Loucy (cell line): ENCODE data around the gene TMEM52.

Experiments
- H2AFZ ChIP-seq: fragments of 200-600 bp; sonication (generic); 2 replicates; pipeline ENCODE4 v1.6.0; 2016; ENCODE audit warnings: antibody characterized with exemption, mild to moderate bottlenecking, low read length, moderate library complexity
- H3F3A ChIP-seq: fragments of 200-600 bp; 2 replicates; pipeline ENCODE4 v1.6.0; 2016; ENCODE audit warnings: antibody characterized with exemption, low read depth, mild to moderate bottlenecking
- H3K27me3 ChIP-seq: fragments of 200-600 bp; sonication (generic); 2 replicates; pipeline ENCODE4 v1.6.1; 2014; ENCODE audit warnings: low read length, mild to moderate bottlenecking; ENCODE audit not compliant: insufficient read depth, poor library complexity, severe bottlenecking
- H3K36me3 ChIP-seq: fragments of 200-600 bp; sonication (generic); 2 replicates; pipeline ENCODE4 v1.6.1; 2016; ENCODE audit warnings: low read length; ENCODE audit not compliant: insufficient read depth
- H3K4me1 ChIP-seq: fragments of 200-600 bp; sonication (generic); 2 replicates; pipeline ENCODE4 v1.5.1; 2014; ENCODE audit warnings: low read length, mild to moderate bottlenecking; ENCODE audit not compliant: insufficient read depth, poor library complexity, severe bottlenecking
- H3K4me2 ChIP-seq: fragments of 200-600 bp; sonication (generic); 2 replicates; pipeline ENCODE4 v1.6.0; 2014; ENCODE audit warnings: antibody characterized with exemption, low read length, low read depth, mild to moderate bottlenecking; ENCODE audit not compliant: poor library complexity, severe bottlenecking
- H3K4me3 ChIP-seq: fragments of 200-600 bp; sonication (generic); 2 replicates; pipeline ENCODE4 v1.5.1; 2014; ENCODE audit warnings: low read length, mild to moderate bottlenecking, mixed read lengths; ENCODE audit not compliant: poor library complexity, severe bottlenecking
- H3K79me2 ChIP-seq: fragments of 200-600 bp; sonication (generic); 2 replicates; pipeline ENCODE4 v1.6.1; 2014; ENCODE audit warnings: low read length; ENCODE audit not compliant: insufficient read depth
- H3K9ac ChIP-seq: fragments of 200-600 bp; sonication (generic); 2 replicates; pipeline ENCODE4 v1.6.0; 2014; ENCODE audit warnings: mild to moderate bottlenecking, low read depth, low read length, moderate library complexity; ENCODE audit not compliant: poor library complexity, severe bottlenecking
- H3K9me2 ChIP-seq: fragments of 200-600 bp; sonication (generic); replicated peaks from 2 replicates; pipeline ENCODE4 v1.6.1; 2016; ENCODE audit warnings: low read depth, low read length, mixed read lengths
- H3K9me3 ChIP-seq: fragments of 200-600 bp; sonication (generic); 2 replicates; pipeline ENCODE4 v1.6.1; 2014; ENCODE audit warnings: mild to moderate bottlenecking, antibody characterized with exemption, low read length, low read depth; ENCODE audit not compliant: insufficient read depth
- H4K20me1 ChIP-seq: fragments of 200-600 bp; sonication (generic); 2 replicates; pipeline ENCODE4 v1.6.0; 2014; ENCODE audit warnings: antibody characterized with exemption, low read length, mild to moderate bottlenecking; ENCODE audit not compliant: insufficient read depth, poor library complexity, severe bottlenecking
- EZH2phosphoT487 ChIP-seq: fragments of 200-600 bp; IDR thresholded peaks from 2 replicates; pipeline ENCODE4 v1.6.1; 2018; ENCODE audit warnings: antibody characterized with exemption, mild to moderate bottlenecking, moderate library complexity, borderline replicate concordance
- TF ChIP-seq, protein P1 (sequence below): fragments of 200-600 bp; sonication (generic); conservative IDR thresholded peaks from 2 replicates; pipeline ENCODE4 v1.5.1; 2014; ENCODE audit warnings: mild to moderate bottlenecking, antibody characterized with exemption, low read length

TMEM52 gene

DNA sequence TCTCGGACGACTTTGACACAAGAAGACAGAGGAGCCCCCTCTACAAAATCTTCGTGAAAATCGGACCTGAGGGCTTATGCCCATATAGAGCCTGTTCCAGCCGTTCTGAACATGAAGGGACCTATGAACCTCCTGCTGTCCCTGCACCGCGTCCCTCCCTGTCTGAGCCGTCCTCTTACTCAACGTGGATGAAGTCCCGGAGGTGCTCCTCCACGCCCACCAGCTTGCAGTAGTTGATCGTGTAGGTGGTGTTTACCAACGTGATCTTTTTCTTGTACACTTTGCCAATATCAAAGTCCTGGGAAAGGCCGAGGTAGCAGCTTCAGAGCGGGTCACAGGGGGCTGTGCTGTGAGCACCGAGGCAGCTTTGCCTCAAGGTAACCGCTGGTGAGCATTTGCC lies 44.5 kb upstream of the TMEM52 start:
- H3K79me2 ChIP-seq, result no peaks in the 10 kb centered on the region
- no peak overlapping the region for H3K9ac ChIP-seq
- no peaks in the 10 kb centered on the region for H3K27me3 ChIP-seq
- no peak overlapping the region for H2AFZ ChIP-seq
- H3K4me1 ChIP-seq, result peaks cover 4% of the 10 kb centered on the region
- H3K9me3 ChIP-seq, result no peaks in the 10 kb centered on the region
- H3K36me3 ChIP-seq, result no peaks in the 10 kb centered on the region
- TF ChIP-seq EZH2phosphoT487, result no peak
- TF ChIP-seq, protein P1, sequence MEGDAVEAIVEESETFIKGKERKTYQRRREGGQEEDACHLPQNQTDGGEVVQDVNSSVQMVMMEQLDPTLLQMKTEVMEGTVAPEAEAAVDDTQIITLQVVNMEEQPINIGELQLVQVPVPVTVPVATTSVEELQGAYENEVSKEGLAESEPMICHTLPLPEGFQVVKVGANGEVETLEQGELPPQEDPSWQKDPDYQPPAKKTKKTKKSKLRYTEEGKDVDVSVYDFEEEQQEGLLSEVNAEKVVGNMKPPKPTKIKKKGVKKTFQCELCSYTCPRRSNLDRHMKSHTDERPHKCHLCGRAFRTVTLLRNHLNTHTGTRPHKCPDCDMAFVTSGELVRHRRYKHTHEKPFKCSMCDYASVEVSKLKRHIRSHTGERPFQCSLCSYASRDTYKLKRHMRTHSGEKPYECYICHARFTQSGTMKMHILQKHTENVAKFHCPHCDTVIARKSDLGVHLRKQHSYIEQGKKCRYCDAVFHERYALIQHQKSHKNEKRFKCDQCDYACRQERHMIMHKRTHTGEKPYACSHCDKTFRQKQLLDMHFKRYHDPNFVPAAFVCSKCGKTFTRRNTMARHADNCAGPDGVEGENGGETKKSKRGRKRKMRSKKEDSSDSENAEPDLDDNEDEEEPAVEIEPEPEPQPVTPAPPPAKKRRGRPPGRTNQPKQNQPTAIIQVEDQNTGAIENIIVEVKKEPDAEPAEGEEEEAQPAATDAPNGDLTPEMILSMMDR, result no peak
- no peak overlapping the region for H3K4me3 ChIP-seq
- H3K4me2 ChIP-seq, result no peak overlapping the region
- no peaks in the 10 kb centered on the region for H3F3A ChIP-seq
- no peaks in the 10 kb centered on the region for H4K20me1 ChIP-seq
- no peaks in the 10 kb centered on the region for H3K9me2 ChIP-seq

DNA sequence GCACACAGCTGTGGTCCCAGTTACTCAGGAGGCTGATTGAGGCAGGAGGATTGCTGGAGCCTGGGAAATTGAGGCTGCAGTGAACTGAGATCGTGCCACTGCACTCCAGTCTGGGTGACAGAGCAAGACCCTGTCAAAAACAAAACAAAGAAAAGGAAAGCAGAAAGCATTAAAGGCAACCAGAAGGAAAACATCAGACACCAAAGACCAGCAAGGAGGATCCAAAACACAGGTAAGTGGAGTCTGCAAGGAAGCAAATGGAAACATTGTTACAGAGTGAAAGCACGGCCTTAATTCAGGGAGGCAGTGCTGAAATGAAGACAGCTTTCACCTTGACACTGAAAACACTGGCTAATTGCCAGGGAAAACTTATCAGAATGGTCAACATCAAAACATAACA lies 43.7 kb upstream of the TMEM52 start:
- H4K20me1 ChIP-seq, result no peaks in the 10 kb centered on the region
- H3K9me2 ChIP-seq, result no peaks in the 10 kb centered on the region
- H3K79me2 ChIP-seq, result no peaks in the 10 kb centered on the region
- no peaks in the 10 kb centered on the region for H3K9me3 ChIP-seq
- no peak overlapping the region for H3K4me2 ChIP-seq
- no peak for TF ChIP-seq EZH2phosphoT487
- TF ChIP-seq, protein P1, result no peak
- no peaks in the 10 kb centered on the region for H3F3A ChIP-seq
- H3K27me3 ChIP-seq, result no peaks in the 10 kb centered on the region
- no peak overlapping the region for H3K9ac ChIP-seq
- peaks cover 4% of the 10 kb centered on the region for H3K4me1 ChIP-seq
- H3K4me3 ChIP-seq, result no peak overlapping the region
- H3K36me3 ChIP-seq, result no peaks in the 10 kb centered on the region
- H2AFZ ChIP-seq, result no peak overlapping the region

DNA sequence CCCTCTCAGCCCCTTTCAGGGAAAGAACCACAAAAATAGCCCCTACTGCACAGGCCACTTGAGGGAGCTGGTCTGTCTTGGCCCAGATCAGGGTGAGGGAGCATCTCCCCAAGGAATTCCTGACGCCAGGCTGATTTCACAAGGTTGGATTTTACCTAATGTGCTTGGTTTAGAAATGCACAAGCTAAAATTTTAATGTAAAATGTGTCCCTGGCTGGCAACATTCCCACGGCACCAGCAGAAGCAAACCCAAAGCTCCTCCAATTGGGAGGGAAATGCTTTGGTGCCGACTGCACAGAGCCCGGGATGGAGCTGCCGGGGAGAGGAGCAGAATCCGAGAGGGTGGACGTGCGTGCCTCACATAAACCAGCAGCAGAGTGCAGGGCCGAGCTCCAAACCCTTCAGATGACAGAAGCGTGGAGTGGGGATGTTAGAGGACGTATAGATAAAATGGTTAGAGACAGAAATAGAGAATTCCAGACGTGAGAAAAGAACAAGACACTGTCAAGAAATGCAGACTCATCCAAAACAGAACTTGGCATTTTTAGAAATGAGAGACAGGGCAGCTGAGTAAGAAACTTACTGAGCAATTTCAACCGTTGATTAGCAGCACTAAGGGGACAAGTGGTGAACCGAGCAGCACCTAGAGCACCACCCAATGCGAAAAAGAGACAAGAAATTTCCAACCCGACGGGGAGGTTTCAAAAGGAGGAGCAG lies 41.6 kb upstream of the TMEM52 start:
- no peak overlapping the region for H3K9ac ChIP-seq
- no peak overlapping the region for H3K4me3 ChIP-seq

More for the DNA sequence above, 41.6 kb upstream of the TMEM52 start:
- no peaks in the 10 kb centered on the region for H3K9me3 ChIP-seq
- no peaks in the 10 kb centered on the region for H3F3A ChIP-seq
- H3K4me2 ChIP-seq, result no peak overlapping the region
- H4K20me1 ChIP-seq, result no peaks in the 10 kb centered on the region
- no peaks in the 10 kb centered on the region for H3K9me2 ChIP-seq
- H3K4me1 ChIP-seq, result peaks cover 4% of the 10 kb centered on the region
- no peak for TF ChIP-seq EZH2phosphoT487
- TF ChIP-seq, protein P1, result no peak
- no peaks in the 10 kb centered on the region for H3K27me3 ChIP-seq
- peak overlapping the region; percentile 87; the same call in 1 of the 2 replicates for H2AFZ ChIP-seq
- H3K79me2 ChIP-seq, result no peaks in the 10 kb centered on the region
- H3K36me3 ChIP-seq, result no peaks in the 10 kb centered on the region
